ENCODE measurements around the gene SUDS3. TPM values are rescaled to one million over a fixed set of nuclear protein-coding genes. Genes with fewer than 3 reads are reported as not detected.

Gene SUDS3
- polyA plus RNA-seq, 1 of the 3 experiments (the other 2 are of a cell fraction) = 15.0 TPM

DNA sequence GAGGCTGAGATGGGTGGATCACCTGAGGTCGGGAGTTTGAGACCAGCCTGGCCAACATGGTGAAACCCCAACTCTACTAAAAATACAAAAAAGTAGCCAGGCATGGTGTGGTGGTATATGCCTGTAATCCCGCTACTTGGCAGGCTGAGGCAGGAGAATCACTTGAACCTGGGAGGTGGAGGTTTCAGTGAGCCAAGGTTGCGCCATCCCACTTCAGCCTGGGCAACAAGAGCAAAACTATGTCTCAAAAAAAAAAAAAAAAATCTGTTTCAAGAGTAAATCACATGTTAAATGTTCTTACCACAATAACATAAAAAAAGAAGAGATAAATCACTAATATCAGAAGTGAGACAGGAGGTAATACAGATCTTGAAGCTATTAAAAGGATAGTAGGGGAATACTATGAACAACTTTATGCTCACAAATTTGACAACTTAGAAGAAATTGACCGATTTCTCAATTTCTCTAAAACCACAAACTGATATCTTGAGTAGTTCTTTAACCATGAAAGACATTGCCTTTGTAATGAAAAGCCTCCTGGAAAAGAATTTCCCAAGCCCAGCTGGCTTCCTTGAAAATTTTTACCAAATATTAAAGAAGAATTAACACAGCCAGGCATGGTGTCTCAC, 41.3 kb upstream of the SUDS3 start:
- Histone ChIP-seq H4K20me1 (ENCODE audit: insufficient read depth) (no peaks in the 10 kb centered on the region), H3K27me3 (ENCODE audit: insufficient read depth) (no peaks in the 10 kb centered on the region), H3K9me3 (no peaks in the 10 kb centered on the region), H3K27ac (ENCODE audit: low read depth in 2 of 2, low read length in 1 of 2) (no peak overlapping the region), H3K9me2 (no peaks in the 10 kb centered on the region), H2AFZ (ENCODE audit: low read depth) (no peak overlapping the region), H3K79me2 (ENCODE audit: insufficient read depth) (peaks cover 21% of the 10 kb centered on the region), H3K4me2 (no peak overlapping the region), H3K4me3 (ENCODE audit: low read depth in 2 of 2, low read length in 1 of 2) (no peak overlapping the region), H3K36me3 (replicated peaks in 1 of 2; ENCODE audit: control insufficient read depth in 1 of 2, insufficient read depth in 2 of 2, low read length in 1 of 2) (peaks cover 0 to 3% of the 10 kb centered on the region in 2 experiments), H3K4me1 (ENCODE audit: control insufficient read depth in 1 of 2, insufficient read depth in 2 of 2, low read depth in 1 of 2, low read length in 1 of 2) (peaks cover 15 to 33% of the 10 kb centered on the region in 2 experiments; a peak in 3 of 4 replicates), H3K9ac (no peak overlapping the region), H3F3A (replicated peaks; ENCODE audit: insufficient read depth) (peaks cover 13% of the 10 kb centered on the region)
- TF ChIP-seq SMC3 (IDR thresholded peaks at IDR 0.05; ENCODE audit: low read depth, low read length) (no peak), FOXJ3 (CRISPR knock-in tag; IDR thresholded peaks at IDR 0.05) (no peak), PBX3 (IDR thresholded peaks at IDR 0.05) (no peak), EZH2phosphoT487 (IDR thresholded peaks at IDR 0.05; ENCODE audit: borderline replicate concordance, low read depth) (no peak), FOXM1 (IDR thresholded peaks at IDR 0.05; ENCODE audit: low read depth) (no peak), TAF1 (IDR thresholded peaks at IDR 0.05; ENCODE audit: borderline replicate concordance, low read depth, low read length) (no peak), YY1 (IDR thresholded peaks at IDR 0.05; ENCODE audit: low read depth) (no peak), ELF1 (IDR thresholded peaks at IDR 0.05) (no peak), RFX5 (IDR thresholded peaks at IDR 0.05; ENCODE audit: low read length) (no peak), MXI1 (IDR thresholded peaks at IDR 0.05; ENCODE audit: low read depth, low read length) (no peak), EP300 (IDR thresholded peaks at IDR 0.05; ENCODE audit: borderline replicate concordance in 1 of 2, low read depth in 1 of 2, low read length in 1 of 2) (no peak), CTCF (IDR thresholded peaks at IDR 0.05) (no peak), NFIC (IDR thresholded peaks at IDR 0.05; ENCODE audit: borderline replicate concordance) (no peak), NRF1 (IDR thresholded peaks at IDR 0.05; ENCODE audit: low read depth, low read length) (no peak), SIN3A (IDR thresholded peaks at IDR 0.05; ENCODE audit: borderline replicate concordance, low read depth, low read length) (no peak), ZBTB33 (IDR thresholded peaks at IDR 0.05; ENCODE audit: borderline replicate concordance, low read depth) (no peak), GABPA (IDR thresholded peaks at IDR 0.05; ENCODE audit: low read depth) (no peak)
- TF ChIP-seq, protein P1, sequence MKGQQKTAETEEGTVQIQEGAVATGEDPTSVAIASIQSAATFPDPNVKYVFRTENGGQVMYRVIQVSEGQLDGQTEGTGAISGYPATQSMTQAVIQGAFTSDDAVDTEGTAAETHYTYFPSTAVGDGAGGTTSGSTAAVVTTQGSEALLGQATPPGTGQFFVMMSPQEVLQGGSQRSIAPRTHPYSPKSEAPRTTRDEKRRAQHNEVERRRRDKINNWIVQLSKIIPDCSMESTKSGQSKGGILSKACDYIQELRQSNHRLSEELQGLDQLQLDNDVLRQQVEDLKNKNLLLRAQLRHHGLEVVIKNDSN (IDR thresholded peaks at IDR 0.05; ENCODE audit: borderline replicate concordance, low read depth) = no peak
- TF ChIP-seq, protein P2, sequence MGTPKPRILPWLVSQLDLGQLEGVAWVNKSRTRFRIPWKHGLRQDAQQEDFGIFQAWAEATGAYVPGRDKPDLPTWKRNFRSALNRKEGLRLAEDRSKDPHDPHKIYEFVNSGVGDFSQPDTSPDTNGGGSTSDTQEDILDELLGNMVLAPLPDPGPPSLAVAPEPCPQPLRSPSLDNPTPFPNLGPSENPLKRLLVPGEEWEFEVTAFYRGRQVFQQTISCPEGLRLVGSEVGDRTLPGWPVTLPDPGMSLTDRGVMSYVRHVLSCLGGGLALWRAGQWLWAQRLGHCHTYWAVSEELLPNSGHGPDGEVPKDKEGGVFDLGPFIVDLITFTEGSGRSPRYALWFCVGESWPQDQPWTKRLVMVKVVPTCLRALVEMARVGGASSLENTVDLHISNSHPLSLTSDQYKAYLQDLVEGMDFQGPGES (IDR thresholded peaks at IDR 0.05; ENCODE audit: low read depth, low read length) = no peak
- CTCF ChIA-PET = interaction anchor here (0.6 to 2.3 kb wide), 3 partner anchors 41 to 152 kb away, joined by 3 to 13 read pairs (median 3); partner anchors contain the start of gene SUDS3
- no peak for DNase-seq
- over 99% methylated on average over 4 of the region's 4 CpGs for WGBS (ENCODE audit: low lambda C conversion rate)
- POLR2A ChIA-PET = no interaction called here
